NCI-H510A treated with DMSO at 0.1 percent for 48 hours (cell line): ENCODE results near the gene NAA80.
A peak's percentile ranks its signal among the peaks of the same experiment; 100 is the strongest.
"Not testable (repeated sequence)": the region's sequence is repeated elsewhere in the genome, so short reads cannot be mapped to it uniquely, and the experiment has no call there.

ENCODE experiments used
- DNase-seq: peaks from one replicate; lab custom pipeline; 2025; lab: John Stamatoyannopoulos, UW

NAA80 gene

GRCh38 chr3:50289130-50289529, 10.1 kb downstream of the NAA80 start:
- DNase-seq = no peak

DNA sequence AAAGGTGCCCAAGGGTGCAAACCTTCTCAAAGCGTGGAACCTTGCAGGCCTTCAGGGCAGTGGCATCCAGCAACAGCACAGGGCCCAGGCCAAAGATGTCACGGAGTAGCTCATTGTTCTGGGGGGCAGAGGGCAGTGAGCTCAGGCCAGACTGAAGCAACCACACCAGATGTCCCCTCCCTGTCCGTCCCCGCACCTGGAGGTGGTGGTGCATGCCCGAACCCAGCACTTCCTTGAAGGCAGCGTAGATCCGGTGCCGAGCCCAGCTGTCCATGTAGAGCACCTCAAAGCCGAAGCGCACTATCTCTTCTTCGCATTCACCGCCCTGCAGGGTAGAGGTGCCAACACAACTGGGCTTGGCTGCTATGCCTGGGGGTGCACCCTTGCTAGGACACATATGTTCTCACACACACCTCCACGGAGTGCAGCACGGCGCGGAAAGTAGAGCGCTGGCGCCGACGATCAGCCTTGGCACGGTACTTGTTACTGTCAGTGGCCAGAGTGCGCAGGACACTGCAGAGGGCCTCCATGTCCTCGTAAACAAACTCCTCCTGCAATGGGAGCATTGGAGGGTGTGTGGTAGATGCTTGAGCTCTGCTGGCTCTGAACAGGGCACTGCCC, 10.7 kb downstream of the NAA80 start:
- DNase-seq = no peak

- no peak for DNase-seq
These were observed 11.9 kb downstream of the NAA80 start for GRCh38 chr3:50287262-50287661.

DNA sequence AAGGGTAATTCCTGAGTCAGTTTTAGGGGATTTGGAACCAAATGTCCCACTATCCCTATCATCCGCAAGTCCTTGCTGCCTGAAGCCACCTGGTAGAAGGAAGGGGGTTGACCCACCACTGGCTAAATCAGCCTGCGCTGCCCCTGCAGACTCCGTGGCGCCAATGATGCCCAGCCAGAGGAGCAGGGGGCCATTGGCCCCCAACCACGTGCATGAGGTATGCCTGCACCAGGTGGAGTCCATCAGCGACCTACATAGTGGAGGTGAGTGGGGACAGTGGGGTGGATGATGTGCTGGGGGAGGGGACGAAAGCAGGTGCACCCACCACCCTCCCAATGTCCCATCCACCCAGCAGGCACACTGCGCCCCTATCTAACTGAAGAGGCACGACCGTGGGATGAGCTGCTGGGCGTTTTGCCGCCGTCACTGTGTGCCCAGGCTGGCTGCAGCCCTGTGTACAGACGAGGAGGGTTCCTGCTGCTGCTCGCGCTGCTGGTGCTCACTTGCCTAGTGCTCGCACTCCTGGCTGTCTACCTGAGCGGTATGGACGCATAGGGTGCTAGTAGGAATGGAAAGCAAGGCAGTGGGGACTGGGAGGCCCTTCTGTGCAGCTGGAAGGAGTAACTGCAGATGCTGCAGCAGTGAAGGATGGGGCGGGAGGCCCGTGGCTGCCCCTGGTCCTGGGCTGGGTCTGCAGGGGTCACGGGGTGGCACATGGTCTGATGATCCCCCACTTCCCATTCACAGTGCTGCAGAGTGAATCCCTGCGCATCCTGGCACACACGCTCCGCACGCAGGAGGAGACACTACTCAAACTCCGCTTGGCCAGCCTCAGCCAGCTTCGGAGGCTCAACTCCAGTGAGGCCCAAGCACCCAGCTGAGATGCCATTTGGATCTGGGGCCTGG, 12.6 kb downstream of the NAA80 start:
- DNase-seq = no peak

DNA sequence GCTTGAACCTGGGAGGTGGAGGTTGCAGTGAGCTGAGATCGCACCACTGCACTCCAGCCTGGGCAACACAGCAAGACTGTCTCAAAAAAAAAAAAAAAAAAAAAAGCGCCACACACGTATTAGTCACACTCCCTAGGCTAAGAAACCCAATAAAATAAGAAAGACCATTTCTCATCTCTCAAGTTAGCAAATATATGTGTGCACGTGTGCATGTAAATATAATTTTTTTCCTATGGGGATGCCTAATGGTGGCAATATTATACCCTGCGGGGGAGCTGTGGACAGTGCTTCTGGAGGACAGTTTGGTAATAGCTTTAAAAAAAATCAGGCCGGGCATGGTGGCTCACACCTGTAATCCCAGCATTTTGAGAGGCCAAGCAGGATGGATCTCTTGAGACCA, 15.1 kb downstream of the NAA80 start:
- DNase-seq = not testable (repeated sequence)

DNA sequence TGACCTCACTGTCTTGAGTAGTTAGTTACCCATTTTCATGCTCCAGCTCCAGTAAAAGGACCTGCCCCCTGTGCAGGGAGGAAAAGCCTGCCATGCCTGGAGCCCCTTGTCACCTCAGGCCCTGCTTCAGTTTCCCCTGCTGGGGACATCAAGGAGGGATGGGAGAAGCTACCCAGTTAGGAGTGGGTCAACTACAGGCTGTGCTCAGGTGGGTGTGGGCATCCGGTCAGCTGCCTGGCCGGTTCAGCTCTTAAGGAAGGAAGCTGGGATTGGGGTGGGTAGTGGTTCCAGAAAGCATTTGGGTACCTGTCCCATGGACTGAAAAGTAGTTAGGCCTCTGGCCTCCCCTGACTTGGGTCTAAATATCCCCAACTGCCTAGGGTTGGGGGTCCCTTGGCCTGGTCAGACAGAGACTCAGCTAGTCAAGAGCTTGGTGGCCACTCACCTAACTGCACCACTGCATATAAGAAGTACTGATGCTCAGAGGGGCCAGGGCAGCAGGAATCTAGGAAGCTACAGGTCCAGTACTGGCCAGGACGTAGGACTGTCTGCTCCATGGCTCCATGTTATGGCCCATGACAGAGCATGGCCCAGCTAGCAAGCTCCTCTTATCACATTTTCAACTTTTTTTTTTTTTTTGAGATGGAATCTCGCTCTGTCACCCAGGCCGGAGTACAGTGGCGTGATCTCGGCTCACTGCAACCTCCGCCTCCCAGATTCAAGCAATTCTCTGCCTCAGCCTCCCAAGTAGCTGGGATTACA, 19.8 kb downstream of the NAA80 start:
- DNase-seq = no peak

- DNase-seq = no peak
These were observed 20.4 kb downstream of the NAA80 start, which contains the start of gene LSMEM2 for GRCh38 chr3:50278880-50279224. Gene LSMEM2 (plus strand): TSS chr3:50279087. CDS start chr3:50279114, 27 bp downstream.

- DNase-seq = no peak
These were observed 20.9 kb downstream of the NAA80 start for GRCh38 chr3:50278123-50278879.

DNA sequence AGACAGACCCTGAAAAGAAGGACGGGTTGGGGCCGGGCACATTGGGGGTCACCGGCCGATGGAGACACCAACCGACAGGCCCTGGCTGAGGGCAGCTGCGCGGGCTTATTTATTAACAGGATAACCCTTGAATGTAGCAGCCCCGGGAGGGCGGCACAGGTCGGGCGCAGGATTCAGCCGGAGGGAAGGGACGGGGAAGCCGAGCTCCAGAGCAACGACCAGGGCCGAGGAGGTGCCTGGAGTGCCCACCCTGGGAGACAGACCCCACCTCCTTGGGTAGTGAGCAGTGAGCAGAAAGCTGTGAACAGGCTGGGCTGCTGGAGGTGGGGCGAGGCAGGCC, 22.5 kb downstream of the NAA80 start:
- DNase-seq = no peak

DNA sequence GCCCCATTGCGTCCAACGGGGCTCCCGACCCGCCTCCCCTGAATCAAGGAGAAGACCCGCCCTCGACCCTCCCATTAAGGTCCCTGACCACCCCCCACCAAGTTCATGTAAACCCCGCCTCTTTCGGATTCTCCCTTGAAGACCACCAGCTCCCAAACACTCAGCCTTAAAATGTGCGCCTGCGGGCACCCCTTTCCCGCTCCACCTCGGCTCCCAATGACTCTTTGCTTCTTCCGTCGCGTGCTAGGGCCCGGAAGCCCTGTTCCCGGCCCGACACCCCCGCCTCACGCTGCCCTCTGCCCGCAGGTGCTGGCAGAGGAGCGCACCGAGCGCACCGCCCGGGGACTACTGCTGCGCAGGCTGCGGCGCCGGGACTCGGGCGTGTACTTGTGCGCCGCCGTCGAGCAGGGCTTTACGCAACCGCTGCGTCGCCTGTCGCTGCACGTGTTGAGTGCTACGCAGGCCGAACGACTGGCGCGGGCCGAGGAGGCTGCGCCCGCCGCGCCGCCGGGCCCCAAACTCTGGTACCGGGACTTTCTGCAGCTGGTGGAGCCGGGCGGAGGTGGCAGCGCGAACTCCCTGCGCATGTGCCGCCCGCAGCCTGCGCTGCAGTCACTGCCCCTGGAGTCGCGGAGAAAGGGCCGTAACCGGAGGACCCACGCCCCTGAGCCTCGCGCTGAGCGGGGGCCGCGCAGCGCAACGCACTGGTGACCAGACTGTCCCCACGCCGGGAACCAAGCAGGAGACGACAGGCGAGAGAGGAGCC, 23.0 kb downstream of the NAA80 start:
- DNase-seq = peak; percentile 38

- DNase-seq = no peak
These were observed 23.8 kb downstream of the NAA80 start for GRCh38 chr3:50275141-50275995.

DNA sequence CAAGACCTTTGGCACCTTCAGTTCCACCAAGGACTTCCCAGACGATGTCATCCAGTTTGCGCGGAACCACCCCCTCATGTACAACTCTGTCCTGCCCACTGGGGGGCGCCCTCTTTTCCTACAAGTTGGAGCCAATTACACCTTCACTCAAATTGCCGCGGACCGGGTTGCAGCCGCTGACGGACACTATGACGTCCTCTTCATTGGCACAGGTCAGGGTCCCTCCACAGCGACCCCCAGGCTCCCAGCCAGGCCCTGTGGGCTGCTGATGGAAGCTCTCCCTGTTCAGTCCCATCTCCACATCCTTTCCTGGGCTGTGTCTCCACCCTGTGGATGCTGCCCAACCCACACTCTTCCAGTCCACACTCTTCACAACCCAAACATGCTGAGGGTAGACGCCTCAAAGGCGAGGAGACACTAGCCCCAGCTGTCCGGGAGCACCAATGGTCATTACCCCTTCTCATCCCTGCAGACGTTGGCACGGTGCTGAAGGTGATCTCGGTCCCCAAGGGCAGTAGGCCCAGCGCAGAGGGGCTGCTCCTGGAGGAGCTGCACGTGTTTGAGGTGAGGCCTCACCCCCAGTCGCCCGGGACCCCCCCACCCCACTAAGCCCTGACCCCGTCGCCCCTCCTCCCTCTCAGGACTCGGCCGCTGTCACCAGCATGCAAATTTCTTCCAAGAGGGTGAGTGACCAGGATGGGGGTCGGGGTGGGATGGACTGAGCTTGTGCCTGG, 24.7 kb downstream of the NAA80 start:
- peak; percentile 47 for DNase-seq

- no peak for DNase-seq
These were observed 25.5 kb downstream of the NAA80 start for GRCh38 chr3:50273689-50274065.

DNA sequence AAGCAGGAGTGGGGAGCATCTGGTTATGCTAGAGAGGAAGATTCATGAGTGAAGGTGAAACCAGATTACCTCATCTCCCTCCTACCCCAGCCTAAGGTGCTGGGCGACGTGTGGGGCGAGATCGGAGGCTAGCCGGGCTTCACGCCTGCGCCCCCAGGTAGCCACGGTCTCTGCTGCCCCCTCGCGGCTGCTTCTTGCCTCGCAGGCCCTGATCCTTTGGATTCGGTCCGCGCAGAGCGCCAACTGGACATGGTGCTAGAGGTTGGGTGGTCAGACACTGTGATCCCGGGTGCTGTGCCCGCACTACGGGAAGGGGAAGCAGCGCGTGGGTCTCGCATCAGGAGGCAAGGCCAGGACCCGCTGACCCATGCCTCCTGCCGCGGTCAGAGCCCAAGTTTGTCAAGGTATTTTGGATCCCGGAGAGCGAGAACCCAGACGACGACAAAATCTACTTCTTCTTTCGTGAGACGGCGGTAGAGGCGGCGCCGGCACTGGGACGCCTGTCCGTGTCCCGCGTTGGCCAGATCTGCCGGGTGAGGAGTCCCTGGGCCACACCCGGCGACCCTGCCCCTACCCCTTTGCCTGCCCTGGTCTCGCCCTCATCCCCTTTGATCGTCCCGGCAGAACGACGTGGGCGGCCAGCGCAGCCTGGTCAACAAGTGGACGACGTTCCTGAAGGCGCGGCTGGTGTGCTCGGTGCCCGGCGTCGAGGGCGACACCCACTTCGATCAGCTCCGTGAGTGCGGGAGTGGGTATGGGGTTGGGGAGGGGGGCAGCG, 26.1 kb downstream of the NAA80 start:
- peak; percentile 62 for DNase-seq

DNA sequence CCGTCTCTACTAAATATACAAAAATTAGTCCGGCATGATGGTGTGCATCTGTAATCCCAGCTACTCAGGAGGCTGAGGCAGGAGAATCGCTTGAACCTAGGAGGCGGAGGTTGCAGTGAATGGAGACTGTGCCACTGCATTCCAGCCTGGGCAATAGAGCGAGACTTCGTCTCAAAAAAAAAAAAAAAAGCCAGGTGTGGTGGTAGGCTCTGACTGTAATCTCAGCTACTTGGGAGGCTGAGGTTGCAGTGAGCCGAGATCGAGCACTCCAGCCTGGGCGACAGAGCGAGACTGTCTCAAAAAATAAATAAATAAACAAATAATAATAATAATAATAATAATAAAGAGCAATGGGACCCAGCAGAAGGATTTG, 26.7 kb downstream of the NAA80 start:
- not testable (repeated sequence) for DNase-seq

GRCh38 chr3:50271314-50271936, 27.8 kb downstream of the NAA80 start:
- no peak for DNase-seq

DNA sequence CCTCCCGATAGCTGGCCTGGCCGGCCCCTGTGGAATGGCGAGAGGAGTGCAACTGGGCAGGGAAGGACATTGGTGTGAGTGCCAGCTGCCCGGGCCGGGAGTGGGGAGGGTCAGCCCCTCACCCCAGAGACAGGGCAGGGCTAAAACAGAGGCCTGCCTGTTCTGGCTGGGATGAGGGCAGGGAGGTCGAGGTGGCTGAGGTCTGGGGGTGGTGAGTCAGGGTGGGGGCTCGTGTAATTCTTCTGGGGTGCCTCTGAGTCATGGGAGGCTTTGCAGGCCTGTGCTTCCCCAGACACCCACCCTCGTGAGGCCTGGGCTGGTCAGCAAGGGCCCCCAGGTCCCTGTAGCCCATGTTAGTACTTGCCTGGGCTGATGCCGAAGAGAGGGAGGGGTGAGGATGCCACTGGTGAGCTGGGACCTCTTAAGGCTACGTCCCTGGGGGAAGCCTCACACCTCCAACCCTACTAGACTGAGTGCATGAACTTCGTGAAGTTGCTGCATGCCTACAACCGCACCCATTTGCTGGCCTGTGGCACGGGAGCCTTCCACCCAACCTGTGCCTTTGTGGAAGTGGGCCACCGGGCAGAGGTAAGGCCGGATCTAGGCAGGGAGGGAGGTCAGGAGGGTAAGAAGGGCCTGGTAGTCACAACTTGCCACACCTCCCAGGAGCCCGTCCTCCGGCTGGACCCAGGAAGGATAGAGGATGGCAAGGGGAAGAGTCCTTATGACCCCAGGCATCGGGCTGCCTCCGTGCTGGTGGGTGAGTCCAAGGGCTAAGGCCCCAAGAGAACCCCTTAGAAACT, 28.6 kb downstream of the NAA80 start:
- DNase-seq = no peak

DNA sequence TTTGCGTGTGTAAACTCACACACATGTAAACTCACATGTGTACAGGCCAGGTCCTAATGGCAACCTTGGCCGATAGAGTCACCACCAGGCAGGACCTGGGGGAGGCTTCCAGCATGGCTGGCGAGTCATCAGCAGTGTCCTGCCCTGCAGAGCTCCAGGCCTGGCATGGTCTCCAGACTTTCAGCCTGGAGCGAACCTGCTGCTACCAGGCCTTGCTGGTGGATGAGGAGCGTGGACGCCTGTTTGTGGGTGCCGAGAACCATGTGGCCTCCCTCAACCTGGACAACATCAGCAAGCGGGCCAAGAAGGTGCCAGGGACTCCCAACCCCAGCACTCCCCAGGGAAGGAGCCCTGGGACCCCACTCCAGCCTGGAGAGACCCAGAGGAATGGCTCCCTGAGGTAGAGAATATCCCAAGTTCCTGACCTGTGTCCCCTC, 29.2 kb downstream of the NAA80 start:
- DNase-seq = no peak
